ENCODE results near the gene ACRBP.

ACRBP gene

DNA sequence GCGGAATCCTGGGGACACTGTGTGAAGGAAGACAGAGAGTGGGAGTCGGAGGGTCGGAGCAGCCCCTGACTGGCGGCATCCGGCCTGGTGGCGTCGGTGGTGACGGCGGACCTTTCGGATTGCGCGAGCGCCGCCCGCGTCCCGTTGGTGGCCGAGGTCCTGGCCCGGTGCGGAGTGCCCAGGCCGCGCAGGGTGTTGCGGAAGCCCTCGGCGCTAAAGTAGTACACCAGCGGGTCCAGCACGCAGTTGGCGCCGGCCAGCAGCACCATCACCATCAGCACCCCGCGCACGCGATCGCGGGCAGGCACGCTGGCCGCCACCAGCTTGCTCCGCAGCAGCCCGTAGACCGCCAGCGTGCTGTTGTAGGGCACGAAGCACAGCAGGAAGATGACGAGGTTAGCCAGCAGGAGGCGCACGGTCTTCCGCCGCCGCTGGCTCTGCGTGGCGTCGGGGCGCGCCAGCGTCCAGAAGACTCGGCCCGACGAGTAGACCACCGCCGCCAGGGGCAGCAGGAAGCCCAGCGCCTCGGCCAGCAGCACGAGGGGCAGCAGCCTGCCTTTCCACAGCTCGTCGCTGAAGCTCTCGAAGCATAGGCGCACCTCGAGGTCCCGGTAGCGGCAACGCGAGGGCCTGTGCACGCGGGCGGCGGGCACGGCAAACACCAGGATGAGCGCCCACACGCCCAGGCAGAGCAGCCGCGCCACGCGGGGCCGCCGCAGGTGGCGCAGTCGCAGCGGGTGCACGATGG is 26.9 kb downstream of the ACRBP start:
- no peak for DNase-seq (ENCODE audit: low read depth)
- no peak overlapping the region for H3K4me3 ChIP-seq (ENCODE audit: low read depth, low read length)
- TF ChIP-seq, protein P1, sequence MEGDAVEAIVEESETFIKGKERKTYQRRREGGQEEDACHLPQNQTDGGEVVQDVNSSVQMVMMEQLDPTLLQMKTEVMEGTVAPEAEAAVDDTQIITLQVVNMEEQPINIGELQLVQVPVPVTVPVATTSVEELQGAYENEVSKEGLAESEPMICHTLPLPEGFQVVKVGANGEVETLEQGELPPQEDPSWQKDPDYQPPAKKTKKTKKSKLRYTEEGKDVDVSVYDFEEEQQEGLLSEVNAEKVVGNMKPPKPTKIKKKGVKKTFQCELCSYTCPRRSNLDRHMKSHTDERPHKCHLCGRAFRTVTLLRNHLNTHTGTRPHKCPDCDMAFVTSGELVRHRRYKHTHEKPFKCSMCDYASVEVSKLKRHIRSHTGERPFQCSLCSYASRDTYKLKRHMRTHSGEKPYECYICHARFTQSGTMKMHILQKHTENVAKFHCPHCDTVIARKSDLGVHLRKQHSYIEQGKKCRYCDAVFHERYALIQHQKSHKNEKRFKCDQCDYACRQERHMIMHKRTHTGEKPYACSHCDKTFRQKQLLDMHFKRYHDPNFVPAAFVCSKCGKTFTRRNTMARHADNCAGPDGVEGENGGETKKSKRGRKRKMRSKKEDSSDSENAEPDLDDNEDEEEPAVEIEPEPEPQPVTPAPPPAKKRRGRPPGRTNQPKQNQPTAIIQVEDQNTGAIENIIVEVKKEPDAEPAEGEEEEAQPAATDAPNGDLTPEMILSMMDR (IDR thresholded peaks at IDR 0.05; ENCODE audit: low read depth, low read length): no peak
- TF ChIP-seq POLR2A (IDR thresholded peaks at IDR 0.05; ENCODE audit: extremely low read depth, insufficient read length): no peak

DNA sequence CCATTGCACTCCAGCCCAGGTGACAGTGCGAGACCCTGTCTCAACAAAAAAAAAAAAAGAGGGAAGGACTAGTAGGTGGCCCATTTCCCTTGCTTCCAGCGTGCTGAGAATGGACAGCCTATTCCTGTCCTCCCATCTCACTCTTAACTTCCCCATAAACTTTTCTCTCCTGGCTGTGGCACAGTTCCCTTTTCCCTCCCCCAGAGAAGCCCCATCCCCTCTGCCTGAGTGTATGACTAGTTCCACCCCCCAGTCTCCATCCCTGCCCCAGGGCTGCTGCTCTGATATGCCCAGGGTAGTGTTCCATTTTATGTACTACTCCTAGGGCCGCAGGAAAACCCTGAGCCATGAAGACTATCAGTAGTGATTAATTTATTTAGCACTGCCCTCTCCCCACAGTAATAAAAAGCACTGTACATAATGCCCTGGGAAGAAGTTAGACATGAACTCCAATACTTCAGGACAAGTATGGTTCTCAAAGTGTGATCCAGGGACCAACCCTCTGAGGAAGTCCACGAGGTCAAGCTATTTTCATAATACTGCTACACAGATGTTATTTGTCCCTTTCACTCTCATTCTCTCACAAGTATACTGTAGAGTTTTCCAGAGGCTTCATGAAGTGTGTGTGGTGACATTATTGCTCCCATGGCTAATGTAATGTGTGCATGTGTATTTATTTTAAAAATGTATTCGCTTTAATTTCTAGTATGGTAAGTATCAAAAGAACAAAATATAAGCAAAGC is 28.6 kb downstream of the ACRBP start:
- H3K4me3 ChIP-seq (ENCODE audit: low read depth, low read length): no peak overlapping the region
- DNase-seq (ENCODE audit: low read depth): peak; percentile 48

DNA sequence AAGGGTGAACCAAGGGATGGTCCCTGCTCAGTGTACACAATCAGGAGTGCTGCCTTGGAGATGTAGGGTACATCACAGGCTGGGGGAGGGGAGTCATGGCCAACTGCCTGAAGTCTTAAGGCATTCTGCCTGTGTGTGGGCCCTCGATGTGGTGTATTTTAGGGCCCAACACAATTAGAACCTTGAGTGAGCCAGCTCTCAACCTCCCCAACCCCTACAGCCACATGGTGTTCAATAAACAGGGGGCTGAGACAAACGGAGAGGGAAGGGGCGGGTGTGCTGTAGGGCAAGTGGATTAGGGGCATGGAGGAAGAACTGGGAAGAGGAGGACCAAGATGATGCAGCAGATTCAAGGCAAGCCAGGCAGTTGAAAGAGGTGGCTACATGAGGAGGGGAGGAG is 31.4 kb downstream of the ACRBP start:
- DNase-seq (ENCODE audit: low read depth): no peak
- no peak overlapping the region for H3K4me3 ChIP-seq (ENCODE audit: low read depth, low read length)
- TF ChIP-seq, protein P1 (IDR thresholded peaks at IDR 0.05; ENCODE audit: low read depth, low read length): no peak
- TF ChIP-seq, protein P2, sequence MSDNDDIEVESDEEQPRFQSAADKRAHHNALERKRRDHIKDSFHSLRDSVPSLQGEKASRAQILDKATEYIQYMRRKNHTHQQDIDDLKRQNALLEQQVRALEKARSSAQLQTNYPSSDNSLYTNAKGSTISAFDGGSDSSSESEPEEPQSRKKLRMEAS (IDR thresholded peaks at IDR 0.05; ENCODE audit: low read depth, low read length): no peak
- TF ChIP-seq POLR2A (IDR thresholded peaks at IDR 0.05; ENCODE audit: extremely low read depth, insufficient read length): no peak
- no peak for TF ChIP-seq MYC (IDR thresholded peaks at IDR 0.05; ENCODE audit: low read depth, low read length)

More for the DNA sequence above, 28.6 kb downstream of the ACRBP start:
- TF ChIP-seq, protein P1 (IDR thresholded peaks at IDR 0.05; ENCODE audit: low read depth, low read length): no peak
- TF ChIP-seq MYC (IDR thresholded peaks at IDR 0.05; ENCODE audit: low read depth, low read length) (no peak), POLR2A (IDR thresholded peaks at IDR 0.05; ENCODE audit: extremely low read depth, insufficient read length) (no peak)
- TF ChIP-seq, protein P2 (IDR thresholded peaks at IDR 0.05; ENCODE audit: low read depth, low read length): no peak

DNA sequence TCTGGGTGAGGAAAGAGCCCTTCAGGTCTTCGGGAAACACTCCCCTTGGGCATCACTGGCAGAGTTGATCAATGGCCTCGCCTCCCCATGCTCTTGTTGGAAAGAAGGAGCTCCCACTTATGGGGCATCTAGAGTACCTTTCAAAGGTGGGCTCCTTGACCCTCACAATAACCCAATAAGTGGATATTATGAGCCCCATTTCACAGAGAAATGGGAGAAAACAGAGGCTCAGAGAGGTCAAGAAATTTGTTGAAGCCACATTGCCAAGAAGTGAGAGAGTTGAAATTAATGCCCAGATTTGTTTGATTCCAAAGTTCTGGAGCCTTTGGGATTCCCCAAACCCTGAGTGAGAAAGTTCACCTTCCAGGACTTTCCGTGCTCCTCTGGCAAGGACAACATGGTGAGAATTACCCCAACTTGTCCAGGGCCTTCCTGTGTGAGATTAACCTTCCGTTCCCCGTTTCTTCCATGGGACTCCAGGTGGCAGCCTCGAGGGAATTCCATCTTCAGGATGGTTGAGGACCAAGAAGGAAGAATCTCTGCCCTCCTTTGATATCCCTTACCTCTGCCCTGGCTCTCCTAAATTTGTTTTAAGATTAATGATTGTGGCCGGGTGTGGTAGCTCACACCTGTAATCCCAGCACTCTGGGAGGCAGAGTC is 32.6 kb downstream of the ACRBP start:
- no peak for DNase-seq (ENCODE audit: low read depth)
- TF ChIP-seq MYC (IDR thresholded peaks at IDR 0.05; ENCODE audit: low read depth, low read length) (no peak), POLR2A (IDR thresholded peaks at IDR 0.05; ENCODE audit: extremely low read depth, insufficient read length) (no peak)
- TF ChIP-seq, protein P2 (IDR thresholded peaks at IDR 0.05; ENCODE audit: low read depth, low read length): no peak
- TF ChIP-seq, protein P1 (IDR thresholded peaks at IDR 0.05; ENCODE audit: low read depth, low read length): no peak
- H3K4me3 ChIP-seq (ENCODE audit: low read depth, low read length): no peak overlapping the region

DNA sequence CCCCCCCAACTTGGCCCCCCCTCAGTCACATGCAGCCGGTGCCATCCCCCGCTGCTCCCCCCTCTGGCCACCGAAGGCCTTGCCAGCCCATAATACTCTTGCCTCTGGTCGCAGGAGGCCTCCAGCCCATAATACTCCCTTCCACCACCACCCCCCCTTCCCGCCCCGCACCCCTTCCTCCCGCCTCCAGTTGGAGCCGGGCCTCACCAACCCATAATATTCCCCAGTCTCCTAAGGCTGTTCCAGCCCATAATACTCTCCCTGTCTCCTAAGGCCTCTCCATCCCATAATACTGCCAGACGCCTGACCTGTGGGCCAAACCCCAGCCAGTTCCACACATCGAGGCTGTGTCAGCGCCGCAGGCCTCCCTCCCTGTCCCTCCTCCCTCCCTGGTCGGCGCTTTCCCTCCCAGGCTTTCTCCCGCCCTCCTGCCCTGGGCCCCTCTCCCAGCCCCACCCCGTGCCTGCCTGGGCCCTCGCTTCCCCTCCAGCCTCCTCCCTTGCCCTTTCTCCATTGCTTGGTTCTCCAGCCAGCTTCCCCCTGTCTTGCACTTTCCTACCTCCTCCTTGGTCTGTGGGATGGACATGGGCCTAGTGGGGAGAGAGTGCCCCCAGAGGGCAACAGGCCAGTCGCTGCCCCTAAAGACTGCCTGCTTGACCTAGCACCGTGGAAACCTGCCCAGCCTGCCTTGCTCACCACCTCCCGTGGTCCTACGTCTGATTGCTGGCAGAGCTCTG is 33.3 kb downstream of the ACRBP start:
- DNase-seq (ENCODE audit: low read depth): peak; percentile 98
- H3K4me3 ChIP-seq (ENCODE audit: low read depth, low read length): no peak overlapping the region
- TF ChIP-seq, protein P2 (IDR thresholded peaks at IDR 0.05; ENCODE audit: low read depth, low read length): no peak; the same call in 1 of the 2 replicates
- TF ChIP-seq MYC (IDR thresholded peaks at IDR 0.05; ENCODE audit: low read depth, low read length) (peak; percentile 53), POLR2A (IDR thresholded peaks at IDR 0.05; ENCODE audit: extremely low read depth, insufficient read length) (peak; percentile 28)
- TF ChIP-seq, protein P1 (IDR thresholded peaks at IDR 0.05; ENCODE audit: low read depth, low read length): peak; percentile 24

All from NB4 (cell line).